Choroid plexus epithelial cell (primary cell): Measurements from ENCODE around the gene PSMC3IP.
"Not testable (repeated sequence)": the region's sequence is repeated elsewhere in the genome, so short reads cannot be mapped to it uniquely, and the experiment has no call there.

Experiments
- DNase-seq: peaks from one replicate; pipeline ENCODE4 v3.0.0-alpha.2; 2010; ENCODE audit warnings: low read depth
- H3K4me3 ChIP-seq: 2 replicates; pipeline ENCODE4 v1.5.1; 2011; ENCODE audit warnings: low read depth, mild to moderate bottlenecking, control low read depth, low read length, moderate library complexity
- CTCF ChIP-seq: conservative IDR thresholded peaks from 2 replicates; pipeline ENCODE4 v1.5.1; 2011; ENCODE audit warnings: low read depth, mild to moderate bottlenecking, control low read depth, inconsistent platforms, low read length, moderate library complexity

PSMC3IP gene

DNA sequence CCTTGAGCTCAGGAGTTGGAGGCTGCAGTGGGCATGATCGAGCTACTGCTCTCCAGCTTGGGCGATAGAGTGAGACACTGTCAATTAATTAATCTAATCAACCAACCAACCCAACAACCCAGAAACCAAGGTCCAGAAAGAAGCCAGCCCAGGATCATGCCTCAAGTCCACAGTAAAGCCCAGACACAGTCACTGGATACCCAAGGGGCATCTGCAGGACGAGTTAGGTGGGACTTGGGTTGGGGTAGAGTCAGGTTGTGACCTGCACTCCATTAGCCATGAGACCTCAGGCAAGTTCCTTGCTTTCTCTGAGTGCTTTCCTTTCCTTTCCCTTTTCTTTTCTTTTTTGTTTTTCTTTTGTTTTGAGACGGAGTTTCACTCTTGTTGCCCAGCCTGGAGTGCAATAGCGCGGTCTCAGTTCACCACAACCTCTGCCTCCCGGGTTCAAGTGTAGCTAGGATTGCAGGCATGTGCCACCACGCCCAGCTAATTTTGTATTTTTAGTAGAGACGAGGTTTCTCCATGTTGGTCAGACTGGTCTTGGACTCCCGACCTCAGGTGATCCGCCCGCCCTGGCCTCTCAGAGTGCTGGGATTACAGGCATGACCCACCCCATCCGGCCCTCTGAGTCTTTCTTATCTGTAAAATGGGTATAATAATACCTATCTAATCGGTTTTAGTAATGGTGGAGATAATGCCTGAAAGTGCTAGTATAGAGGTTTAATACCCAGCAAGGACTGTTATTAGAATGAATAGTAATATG, 28.4 kb downstream of the PSMC3IP start:
- H3K4me3 ChIP-seq, result no peak overlapping the region
- TF ChIP-seq CTCF, result no peak
- DNase-seq, result no peak

DNA sequence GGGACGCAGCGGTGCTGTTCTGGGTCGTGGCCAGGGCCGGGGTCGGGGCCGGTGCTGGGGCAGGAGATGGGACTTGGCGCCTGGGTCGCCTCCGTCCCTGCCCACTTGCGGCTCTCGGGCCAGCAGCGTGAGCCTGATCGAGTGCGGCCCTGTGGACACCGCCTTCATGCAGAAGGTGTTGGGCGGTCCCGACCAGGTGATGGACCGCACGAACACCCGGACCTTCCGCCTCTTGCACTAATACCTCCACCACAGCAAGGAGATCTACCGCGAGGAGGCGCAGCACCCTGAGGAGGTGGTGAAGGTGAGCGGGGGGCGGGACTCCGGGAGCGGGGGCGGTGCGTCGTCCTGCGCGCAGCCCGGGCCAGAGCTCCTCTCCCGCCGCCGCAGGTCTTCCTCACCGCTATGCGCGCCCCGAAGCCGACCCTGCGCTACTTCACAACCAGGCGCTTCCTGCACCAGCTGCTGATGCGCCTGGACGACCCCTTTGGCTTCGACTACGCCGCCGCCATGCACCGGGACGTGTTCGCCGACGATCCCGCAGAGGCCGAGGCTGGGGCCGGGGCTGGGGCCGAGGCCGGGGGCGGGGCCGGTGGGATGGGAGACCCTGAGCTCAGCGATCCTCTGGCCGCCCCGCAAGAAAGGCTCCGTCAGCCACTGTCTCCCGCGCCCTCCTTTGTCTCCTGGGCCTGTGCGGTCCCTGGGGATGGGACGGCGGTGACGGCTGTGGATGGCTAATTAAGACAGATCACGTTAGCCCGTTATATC, 29.3 kb downstream of the PSMC3IP start:
- TF ChIP-seq CTCF, result peak; percentile 59
- peak; percentile 68 for DNase-seq
- H3K4me3 ChIP-seq, result peak overlapping the region; percentile 52

DNA sequence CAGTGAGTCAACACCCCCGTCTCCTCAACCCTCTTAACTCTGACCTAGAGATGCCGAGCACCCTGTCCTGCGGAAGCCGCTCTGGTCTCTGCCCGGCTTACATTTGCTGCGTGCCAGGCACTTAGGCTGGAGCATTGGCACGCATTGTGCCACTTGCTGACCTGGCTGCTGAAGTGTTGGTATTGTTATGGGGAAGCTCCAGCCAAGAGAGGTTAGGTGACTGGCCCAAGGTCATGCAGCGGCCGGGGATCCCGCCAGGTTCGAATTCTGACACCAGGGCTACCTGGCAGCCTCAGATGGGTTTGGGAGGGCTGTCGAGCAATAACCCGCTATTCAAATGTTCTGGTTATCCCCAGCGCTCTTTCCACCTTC, 29.8 kb downstream of the PSMC3IP start:
- no peak for TF ChIP-seq CTCF
- DNase-seq, result no peak
- no peak overlapping the region for H3K4me3 ChIP-seq

GRCh38 chr17:42547001-42547461, 30.5 kb downstream of the PSMC3IP start:
- DNase-seq, result no peak
- no peak for TF ChIP-seq CTCF
- no peak overlapping the region for H3K4me3 ChIP-seq

GRCh38 chr17:42545755-42546505, 31.6 kb downstream of the PSMC3IP start:
- H3K4me3 ChIP-seq, DNase-seq: not testable (repeated sequence)

GRCh38 chr17:42544874-42545283, 32.6 kb downstream of the PSMC3IP start:
- DNase-seq, result no peak
- TF ChIP-seq CTCF, result no peak
- H3K4me3 ChIP-seq, result no peak overlapping the region
